GM18873 (cell line): ENCODE measurements around the gene CREB5.
"Not testable (repeated sequence)": the region's sequence is repeated elsewhere in the genome, so short reads cannot be mapped to it uniquely, and the experiment has no call there.

ENCODE experiments used
- ATAC-seq: cut with Tn5 transposase; IDR thresholded peaks from one replicate; pipeline ENCODE4 v1.9.1; 2021; ENCODE audit warnings: mild to moderate bottlenecking, moderate library complexity, moderate number of reproducible peaks; ENCODE audit not compliant: unreplicated experiment, low FRiP score

Gene CREB5

GRCh38 chr7:28754447-28754846 lies 342.1 kb downstream of the CREB5 start:
- no peak for ATAC-seq

GRCh38 chr7:28755255-28755654 lies 342.9 kb downstream of the CREB5 start:
- ATAC-seq = no peak

- no peak for ATAC-seq
Measured at GRCh38 chr7:28758186-28758585, 345.9 kb downstream of the CREB5 start.

- no peak for ATAC-seq
Measured at GRCh38 chr7:28759475-28759971, 347.2 kb downstream of the CREB5 start.

- no peak for ATAC-seq
Measured at GRCh38 chr7:28761505-28761904, 349.2 kb downstream of the CREB5 start.

- no peak for ATAC-seq
Measured at GRCh38 chr7:28762651-28763050, 350.3 kb downstream of the CREB5 start.

DNA sequence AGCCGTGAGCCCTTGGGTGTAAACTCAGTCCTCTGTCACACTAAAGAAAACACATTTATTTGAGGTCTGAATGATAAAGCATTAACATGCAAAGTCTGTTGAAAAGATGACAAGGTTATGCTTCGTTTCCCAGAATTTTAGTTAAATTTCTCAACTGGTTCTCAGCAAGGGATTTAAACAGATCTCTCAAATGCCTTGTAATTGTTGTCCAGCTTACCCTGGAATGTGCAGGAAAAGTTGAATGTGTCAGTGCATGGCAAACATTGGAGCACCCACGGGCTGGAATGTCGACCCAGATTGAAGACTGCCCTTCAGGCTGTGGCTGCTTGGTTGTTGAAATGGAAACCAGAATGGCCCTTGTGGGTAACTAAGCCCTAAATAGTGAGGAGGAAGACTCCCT lies 354.0 kb downstream of the CREB5 start:
- ATAC-seq = no peak

- no peak for ATAC-seq
Measured at GRCh38 chr7:28767356-28767755, 355.0 kb downstream of the CREB5 start.

GRCh38 chr7:28768577-28769147 lies 356.3 kb downstream of the CREB5 start:
- no peak for ATAC-seq

- no peak for ATAC-seq
Measured at GRCh38 chr7:28771906-28772622, 359.7 kb downstream of the CREB5 start.

GRCh38 chr7:28773423-28774145 lies 361.3 kb downstream of the CREB5 start:
- ATAC-seq = no peak

GRCh38 chr7:28774261-28774988 lies 362.1 kb downstream of the CREB5 start:
- ATAC-seq = no peak

DNA sequence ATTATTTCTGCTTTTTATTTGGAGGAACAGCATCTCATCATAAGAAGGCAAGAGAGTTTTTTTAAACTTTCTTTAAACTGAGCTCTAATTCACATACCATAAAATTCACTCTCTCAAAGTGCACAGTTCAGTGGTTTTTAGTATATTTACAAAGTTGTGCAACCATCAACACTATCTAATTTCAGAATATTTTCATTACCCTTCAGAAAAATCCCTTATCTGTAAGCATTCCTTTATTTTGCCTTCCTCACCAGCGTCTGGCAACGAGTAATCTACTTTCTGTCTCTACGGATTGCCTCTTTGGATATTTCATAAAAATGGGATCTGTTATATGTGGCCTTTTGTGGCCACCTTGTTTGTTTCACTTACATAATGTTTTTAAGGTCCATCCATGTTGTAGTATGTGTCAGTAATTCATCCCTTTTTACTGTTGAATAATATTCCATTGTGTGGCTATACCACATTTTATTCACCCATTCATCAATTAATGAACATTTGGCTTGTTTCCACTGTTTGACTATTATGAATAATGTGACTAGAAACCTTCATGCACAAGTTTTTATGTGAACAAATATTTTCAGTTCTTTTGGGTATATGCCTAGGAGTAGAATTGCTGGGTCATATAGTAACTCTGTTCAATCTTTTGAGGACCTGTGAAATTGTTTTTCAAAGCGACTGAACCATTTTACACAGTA lies 364.3 kb downstream of the CREB5 start:
- ATAC-seq = no peak

DNA sequence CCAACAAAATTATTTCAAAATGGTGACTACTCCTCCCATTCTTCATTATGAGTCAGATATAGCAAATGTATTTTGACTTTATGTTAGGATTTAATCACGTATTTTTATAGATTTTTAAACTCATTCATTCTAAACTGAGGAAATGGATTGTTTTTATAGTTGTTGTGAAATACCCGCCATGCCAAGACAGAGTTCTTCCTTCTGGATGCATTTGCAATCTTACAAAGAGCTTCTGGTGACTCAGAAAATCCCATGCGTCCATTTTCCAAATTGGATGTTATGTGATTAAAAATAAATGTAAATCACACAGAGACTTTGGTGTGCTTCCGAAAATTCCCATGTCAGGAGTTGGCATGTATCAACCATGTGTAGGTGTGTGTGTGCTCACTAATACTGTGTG lies 366.5 kb downstream of the CREB5 start:
- no peak for ATAC-seq

- ATAC-seq = no peak
Measured at GRCh38 chr7:28779954-28780353, 367.6 kb downstream of the CREB5 start.

GRCh38 chr7:28782362-28782761 lies 370.0 kb downstream of the CREB5 start:
- no peak for ATAC-seq

DNA sequence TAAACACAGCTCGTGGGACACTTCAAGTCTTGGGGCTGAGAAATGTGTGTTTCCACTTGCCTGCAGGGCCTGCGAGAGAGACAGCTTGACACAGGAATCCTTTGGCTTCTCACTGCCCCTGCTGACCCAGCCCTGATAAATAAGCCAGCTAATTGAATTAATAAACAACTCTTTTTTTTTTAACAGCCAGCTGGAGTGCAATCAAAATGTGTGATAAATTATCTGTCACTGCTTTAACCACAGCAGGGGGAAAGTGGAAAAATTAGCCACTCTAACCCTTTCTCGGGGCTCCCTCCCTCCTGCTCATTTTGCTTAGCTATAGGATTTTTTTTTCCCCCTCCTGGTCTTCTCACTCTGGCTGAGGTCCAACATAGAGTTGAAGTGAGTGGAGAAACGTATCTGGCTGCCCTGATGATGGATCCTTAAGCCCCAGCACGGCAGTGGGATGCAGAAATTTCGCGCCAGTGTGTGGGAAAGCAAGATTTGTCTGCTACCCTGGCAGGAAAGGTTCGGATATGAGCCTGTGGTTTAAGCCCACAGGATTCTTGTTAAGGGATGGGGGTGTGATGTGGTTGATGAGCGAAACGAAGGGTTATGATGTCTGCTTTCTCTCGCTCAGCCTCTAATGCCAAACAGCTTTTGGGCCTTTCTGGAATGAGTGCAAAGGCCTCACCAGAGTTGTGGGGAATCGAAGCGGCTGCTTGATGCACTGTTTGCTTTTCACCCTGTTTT lies 372.0 kb downstream of the CREB5 start:
- no peak for ATAC-seq

DNA sequence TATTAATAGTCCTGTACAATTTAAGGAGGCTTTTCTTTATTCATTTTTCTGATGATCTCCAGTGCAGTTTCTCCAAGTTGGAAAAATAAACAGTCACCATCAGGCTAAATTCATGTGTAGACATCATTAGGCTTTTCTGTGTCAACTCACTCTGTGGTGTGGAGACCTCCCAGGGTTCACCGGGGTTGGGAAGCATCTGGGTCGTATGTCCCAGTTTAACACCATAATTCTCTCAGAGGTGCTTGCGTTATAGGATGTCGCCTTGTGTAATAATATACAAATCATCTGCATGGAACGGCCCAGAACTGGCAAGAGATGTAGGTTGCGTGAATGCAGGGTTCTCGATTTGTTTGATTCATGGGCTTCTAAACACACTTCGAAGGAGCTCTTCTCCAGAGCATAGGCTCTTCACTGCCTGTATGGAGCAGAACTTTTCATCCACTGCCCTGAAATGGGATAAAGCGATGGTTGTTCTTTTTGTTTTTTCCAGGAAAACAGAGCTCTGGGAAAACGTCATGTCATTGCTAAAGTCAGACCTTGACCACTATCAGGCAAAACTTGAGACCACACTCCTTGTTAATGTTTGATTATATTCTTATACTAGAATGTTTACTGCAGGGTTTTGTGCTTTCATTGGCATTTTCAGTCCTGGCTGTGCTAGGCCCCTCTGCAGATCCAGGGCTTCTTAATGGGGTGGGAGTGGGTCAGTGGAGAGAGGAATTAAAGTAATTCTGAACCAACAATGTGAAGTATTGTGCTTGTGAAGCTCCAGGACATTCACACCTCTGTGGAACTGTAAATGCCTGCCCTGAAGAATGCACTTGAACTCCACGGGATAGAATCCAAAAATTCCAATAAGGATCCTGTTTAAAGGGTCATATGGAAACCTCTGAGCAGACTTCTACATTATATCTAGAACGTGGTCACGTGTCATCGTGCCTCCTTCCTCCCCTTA lies 373.0 kb downstream of the CREB5 start:
- ATAC-seq = no peak

GRCh38 chr7:28786156-28786555 lies 373.8 kb downstream of the CREB5 start:
- not testable (repeated sequence) for ATAC-seq
